Measurements from ENCODE around the gene SLC2A8. TPM values are rescaled to one million over a fixed set of nuclear protein-coding genes. Genes with fewer than 3 reads are reported as not detected.

Gene SLC2A8
- total RNA-seq, 2 experiments from 2014 or later, result 1.6 to 2.1 TPM

DNA sequence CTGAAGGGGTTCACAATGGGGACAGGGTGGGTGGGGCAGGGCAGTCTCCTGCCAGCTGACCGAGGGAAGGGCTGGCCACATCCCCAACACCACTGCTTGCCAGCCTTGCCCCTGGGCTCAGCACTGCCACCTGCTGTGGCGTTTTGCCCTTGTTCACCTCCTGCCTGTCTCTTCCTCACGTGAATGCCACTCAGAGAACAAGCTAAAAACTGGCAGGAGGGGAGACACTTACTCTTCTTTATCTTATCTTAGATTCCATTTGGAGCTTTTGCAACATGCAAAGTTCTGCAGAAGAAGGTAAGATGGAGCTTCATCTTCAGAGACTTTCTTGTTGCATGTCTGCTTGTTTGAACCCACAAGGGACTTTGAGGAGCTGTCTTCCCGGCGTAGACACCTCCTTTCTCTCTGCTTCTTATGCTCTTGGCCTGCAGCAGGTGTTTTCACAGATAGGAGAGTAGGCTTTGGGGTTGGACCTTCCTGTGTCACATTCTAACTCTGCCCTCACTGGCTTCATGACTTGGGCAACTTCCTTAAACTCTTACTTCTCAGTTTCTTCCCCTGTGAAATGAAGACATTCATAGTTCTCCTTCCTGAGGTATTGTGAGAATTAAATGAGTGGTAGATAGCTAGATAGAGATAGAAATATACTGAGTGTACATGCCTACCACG, 58.5 kb downstream of the SLC2A8 start:
- no peak for ATAC-seq
- H3K4me3 Mint-ChIP-seq, result no peak overlapping the region
- ChIA-PET CTCF (interaction anchor here (0.6 to 2.1 kb wide), 23 partner anchors 11 to 514 kb away, joined by 3 to 8 read pairs (median 3); no protein-coding TSS in a partner anchor), POLR2A (interaction anchor here (0.7 to 1.2 kb wide), 3 partner anchors 8 to 10 kb away, joined by 3 to 6 read pairs (median 4); no protein-coding TSS in a partner anchor)
- no peak overlapping the region for H3K27ac Mint-ChIP-seq
- peaks cover 5% of the 10 kb centered on the region for H3K4me1 Mint-ChIP-seq (ENCODE audit: low read depth)
- DNase-seq, result peak; percentile 51
- H3K9me3 Mint-ChIP-seq, result no peaks in the 10 kb centered on the region
- TF ChIP-seq, protein P1, sequence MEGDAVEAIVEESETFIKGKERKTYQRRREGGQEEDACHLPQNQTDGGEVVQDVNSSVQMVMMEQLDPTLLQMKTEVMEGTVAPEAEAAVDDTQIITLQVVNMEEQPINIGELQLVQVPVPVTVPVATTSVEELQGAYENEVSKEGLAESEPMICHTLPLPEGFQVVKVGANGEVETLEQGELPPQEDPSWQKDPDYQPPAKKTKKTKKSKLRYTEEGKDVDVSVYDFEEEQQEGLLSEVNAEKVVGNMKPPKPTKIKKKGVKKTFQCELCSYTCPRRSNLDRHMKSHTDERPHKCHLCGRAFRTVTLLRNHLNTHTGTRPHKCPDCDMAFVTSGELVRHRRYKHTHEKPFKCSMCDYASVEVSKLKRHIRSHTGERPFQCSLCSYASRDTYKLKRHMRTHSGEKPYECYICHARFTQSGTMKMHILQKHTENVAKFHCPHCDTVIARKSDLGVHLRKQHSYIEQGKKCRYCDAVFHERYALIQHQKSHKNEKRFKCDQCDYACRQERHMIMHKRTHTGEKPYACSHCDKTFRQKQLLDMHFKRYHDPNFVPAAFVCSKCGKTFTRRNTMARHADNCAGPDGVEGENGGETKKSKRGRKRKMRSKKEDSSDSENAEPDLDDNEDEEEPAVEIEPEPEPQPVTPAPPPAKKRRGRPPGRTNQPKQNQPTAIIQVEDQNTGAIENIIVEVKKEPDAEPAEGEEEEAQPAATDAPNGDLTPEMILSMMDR (IDR thresholded peaks at IDR 0.05), result peak; percentile 43
- peaks cover 27% of the 10 kb centered on the region for H3K36me3 Mint-ChIP-seq (ENCODE audit: low read depth)
- H3K27me3 Mint-ChIP-seq, result no peaks in the 10 kb centered on the region
- intact Hi-C loops (cut with micrococcal nuclease), result no loop called here

DNA sequence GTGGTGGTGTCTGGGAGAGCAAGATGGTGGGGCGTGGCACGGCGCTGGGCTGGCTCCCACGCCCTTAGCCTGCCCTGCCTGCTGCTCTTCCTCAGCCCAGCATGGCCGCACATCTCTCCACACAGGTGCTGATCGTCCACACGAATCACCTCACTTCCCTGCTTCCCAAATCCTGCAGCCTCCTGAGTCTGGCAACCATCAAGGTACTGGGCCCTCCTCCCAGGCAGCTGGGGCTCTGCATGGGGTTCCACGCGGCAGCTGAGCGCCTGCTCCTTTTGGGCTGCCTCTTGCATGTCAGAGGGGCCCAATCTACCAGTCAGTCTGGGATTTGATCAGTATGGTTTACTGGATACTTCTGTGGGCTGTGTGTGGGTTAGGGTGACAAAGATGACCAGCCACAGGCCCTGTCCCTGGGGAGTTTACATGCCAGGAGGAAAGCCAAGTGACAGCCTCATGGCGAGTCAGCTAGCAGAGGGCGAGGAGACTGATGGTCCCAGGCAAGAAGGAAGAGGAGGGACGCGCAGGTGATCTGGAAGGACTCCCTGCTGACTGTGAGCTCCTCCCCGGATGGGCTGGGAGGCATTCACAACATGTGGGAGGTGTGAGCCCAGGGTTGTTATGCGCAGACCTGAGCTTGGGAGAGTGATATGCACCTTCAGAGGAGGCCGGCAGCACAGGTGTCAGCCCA, 60.4 kb downstream of the SLC2A8 start:
- CTCF ChIA-PET, result no interaction called here
- Mint-ChIP-seq H3K36me3 (ENCODE audit: low read depth) (peaks cover 28% of the 10 kb centered on the region), H3K27ac (no peak overlapping the region), H3K27me3 (no peaks in the 10 kb centered on the region), H3K9me3 (no peaks in the 10 kb centered on the region), H3K4me1 (ENCODE audit: low read depth) (peaks cover 4% of the 10 kb centered on the region), H3K4me3 (no peak overlapping the region)
- TF ChIP-seq, protein P1 (IDR thresholded peaks at IDR 0.05), result no peak
- DNase-seq, result no peak
- POLR2A ChIA-PET, result no interaction called here
- ATAC-seq, result no peak
- intact Hi-C loops (cut with micrococcal nuclease), result no loop called here

Other genes with a start within 250 kb of the SLC2A8 start
- 1 to 10 TPM; 3.8 to 4.2 TPM for gene GARNL3, start 132.4 kb upstream of the SLC2A8 start, total RNA-seq
- gene ZNF79, start 27.2 kb downstream of the SLC2A8 start, total RNA-seq, result 1 to 10 TPM; 7.6 TPM
- 1,000 to 10,000 TPM; 2,353 to 2,364 TPM for gene RPL12, start 54.2 kb downstream of the SLC2A8 start, total RNA-seq
- gene LRSAM1, start 54.3 kb downstream of the SLC2A8 start, total RNA-seq, result 10 to 100 TPM; 17.1 to 18.6 TPM
- 10 to 100 TPM; 19.2 to 23.5 TPM for gene STXBP1, start 215.1 kb downstream of the SLC2A8 start, total RNA-seq

Data from activated CD8-positive, alpha-beta T cell treated with anti-CD3 and anti-CD28 coated beads for 36 hours (primary cell).